Measurements from ENCODE around the gene SMOC1. TPM values are rescaled to one million over a fixed set of nuclear protein-coding genes. Genes with fewer than 3 reads are reported as not detected.

Gene SMOC1
- total RNA-seq, 1 experiment from 2014 or later: 0.68 TPM

DNA sequence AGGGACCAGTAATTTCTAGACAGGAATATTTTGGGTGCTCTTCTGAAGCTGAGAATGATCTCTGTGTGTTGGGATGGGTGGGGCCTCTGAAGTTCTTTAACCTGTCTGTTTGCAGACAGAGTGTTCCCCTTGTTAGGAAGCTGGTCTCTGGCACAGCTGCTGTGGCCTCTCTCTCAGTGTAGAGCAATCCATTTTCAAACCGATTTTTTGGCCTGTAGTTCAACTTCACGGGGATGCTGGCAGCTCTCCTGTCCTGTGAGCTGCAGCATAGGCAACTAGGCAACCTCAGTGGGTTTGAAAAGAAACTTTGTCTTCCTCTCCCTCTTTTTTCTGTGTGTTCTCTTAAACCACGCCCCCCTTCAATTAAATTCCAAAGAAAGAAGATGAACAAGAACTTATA, 69.1 kb downstream of the SMOC1 start:
- DNase-seq: no peak
- H3K9me3 ChIP-seq (ENCODE audit: control insufficient read depth, low read depth, low read length): no peaks in the 10 kb centered on the region
- H2BK20ac ChIP-seq (ENCODE audit: low read depth, low read length, poor library complexity, severe bottlenecking): no peak overlapping the region
- no peaks in the 10 kb centered on the region for H4K20me1 ChIP-seq (ENCODE audit: control insufficient read depth, insufficient read depth, insufficient read length)
- H2BK5ac ChIP-seq (ENCODE audit: insufficient read length, low read length): no peak overlapping the region
- H3K18ac ChIP-seq (ENCODE audit: insufficient read length, low read depth, low read length): no peak overlapping the region
- no peaks in the 10 kb centered on the region for H3K23me2 ChIP-seq (ENCODE audit: insufficient read length, low read depth, low read length, poor library complexity, severe bottlenecking)
- no peaks in the 10 kb centered on the region for H3K79me1 ChIP-seq (ENCODE audit: insufficient read depth, low read depth, low read length, poor library complexity, severe bottlenecking)
- no peak overlapping the region for H3K4me3 Mint-ChIP-seq
- no CpG with 5 or more reads among the region's 3 CpGs for WGBS (ENCODE audit: extremely low coverage, insufficient read length, low lambda C conversion rate)
- no peak overlapping the region for H2AK5ac ChIP-seq (ENCODE audit: insufficient read length, low read length)
- no peaks in the 10 kb centered on the region for H3K27me3 ChIP-seq (ENCODE audit: insufficient read depth, low read length)
- H3K9ac ChIP-seq (ENCODE audit: extremely low read depth, insufficient read length, low read length): no peak overlapping the region
- no peak overlapping the region for H4K5ac ChIP-seq (ENCODE audit: insufficient read length, low read depth, low read length)
- H3K4me1 Mint-ChIP-seq: peaks cover 0 to under 1% of the 10 kb centered on the region in 2 experiments; a peak in 1 of 4 replicates
- no peak overlapping the region for H3T11ph ChIP-seq (ENCODE audit: low read length)
- no peak overlapping the region for H4K91ac ChIP-seq (ENCODE audit: insufficient read length, low read depth, low read length)
- no peak overlapping the region for H3K4ac ChIP-seq (ENCODE audit: low read depth, low read length)
- H3K14ac ChIP-seq (ENCODE audit: insufficient read depth, low read length): no peak overlapping the region
- H3K27ac ChIP-seq (ENCODE audit: insufficient read length, low read depth, low read length): no peak overlapping the region
- peaks cover 17% of the 10 kb centered on the region in 2 experiments for H3K9me3 Mint-ChIP-seq
- H3K27me3 Mint-ChIP-seq (ENCODE audit: low read depth): peaks cover 6% of the 10 kb centered on the region
- H2BK120ac ChIP-seq (ENCODE audit: low read depth, low read length, poor library complexity, severe bottlenecking): no peak overlapping the region
- H2AFZ ChIP-seq (ENCODE audit: low read length): no peak overlapping the region
- no peak overlapping the region for H3K4me2 ChIP-seq (ENCODE audit: insufficient read depth, insufficient read length, low read length)
- H3K4me1 ChIP-seq (ENCODE audit: insufficient read depth, low read length): no peaks in the 10 kb centered on the region
- TF ChIP-seq CTCF (conservative IDR thresholded peaks at IDR 0.05): no peak
- peak overlapping the region in 1 of 3 experiments; percentile 50; a peak in 1 of 7 replicates for H3K27ac Mint-ChIP-seq
- H3K36me3 Mint-ChIP-seq (ENCODE audit: insufficient read depth in 1 of 3, low read depth in 3 of 3): peaks cover 0 to 13% (median 5%) of the 10 kb centered on the region in 3 experiments; a peak in 5 of 7 replicates
- H3K79me2 ChIP-seq (ENCODE audit: insufficient read depth, low read length): no peaks in the 10 kb centered on the region
- no peak overlapping the region for H3K56ac ChIP-seq (ENCODE audit: insufficient read length, low read depth, low read length)
- H2BK12ac ChIP-seq (ENCODE audit: insufficient read length, low read depth, low read length): no peak overlapping the region
- no peak overlapping the region for H2BK15ac ChIP-seq (ENCODE audit: low read depth, low read length)
- H4K8ac ChIP-seq (replicated peaks; ENCODE audit: insufficient read length, low read depth, low read length): no peak overlapping the region
- no peak overlapping the region for H3K23ac ChIP-seq (ENCODE audit: insufficient read length, low read depth, low read length)

All from H9 (cell line).